Thymus (tissue), 2 donors: Measurements from ENCODE around the gene CABP5. TPM values are rescaled to one million over a fixed set of nuclear protein-coding genes. Genes with fewer than 3 reads are reported as not detected.

Experiments used
- polyA plus RNA-seq: library from polyadenylated mRNA; stranded (reverse); fragments of 200-250 nt; gene quantifications from one replicate; pipeline ENCODE4 v1.2.3, GENCODE V29; 2013
- total RNA-seq: library from RNA; stranded (reverse); fragments of 120-200 nt; gene quantifications from one replicate; pipeline ENCODE4 v1.2.4, GENCODE V29; 2013
- donor health status: healthy.

CABP5 gene
- total and polyA plus RNA-seq, 2 donors = 0.05 TPM; not detected in 1

Other genes with a start within 250 kb of the CABP5 start
- gene TPRX1, start 239.5 kb downstream of the CABP5 start, total RNA-seq = not detected
- gene TPRX1, start 239.5 kb downstream of the CABP5 start, polyA plus RNA-seq = not detected
- gene CRX, start 222.1 kb downstream of the CABP5 start, total RNA-seq = under 0.01 TPM
- gene CRX, start 222.1 kb downstream of the CABP5 start, polyA plus RNA-seq = 0.05 TPM
- not detected for gene TPRX2, start 184.8 kb downstream of the CABP5 start, total RNA-seq
- gene TPRX2, start 184.8 kb downstream of the CABP5 start, polyA plus RNA-seq = not detected
- not detected for gene SULT2A1, start 157.8 kb downstream of the CABP5 start, total RNA-seq
- 0.02 TPM for gene SULT2A1, start 157.8 kb downstream of the CABP5 start, polyA plus RNA-seq
- not detected for gene BSPH1, start 51.9 kb downstream of the CABP5 start, total RNA-seq
- gene BSPH1, start 51.9 kb downstream of the CABP5 start, polyA plus RNA-seq = not detected
- gene ELSPBP1, start 49.4 kb downstream of the CABP5 start, total RNA-seq = 0.24 TPM
- gene ELSPBP1, start 49.4 kb downstream of the CABP5 start, polyA plus RNA-seq = 0.32 TPM
- gene PLA2G4C, start 66.7 kb upstream of the CABP5 start, total RNA-seq = 8.1 TPM
- gene PLA2G4C, start 66.7 kb upstream of the CABP5 start, polyA plus RNA-seq = 15.0 TPM
- 58.9 TPM for gene LIG1, start 126.3 kb upstream of the CABP5 start, total RNA-seq
- gene LIG1, start 126.3 kb upstream of the CABP5 start, polyA plus RNA-seq = 76.6 TPM
- 0.61 TPM for gene ZSWIM9, start 126.6 kb upstream of the CABP5 start, total RNA-seq
- 2.7 TPM for gene ZSWIM9, start 126.6 kb upstream of the CABP5 start, polyA plus RNA-seq
- 56.0 TPM for gene CARD8, start 211.8 kb upstream of the CABP5 start, total RNA-seq
- 66.4 TPM for gene CARD8, start 211.8 kb upstream of the CABP5 start, polyA plus RNA-seq
- 1.6 TPM for gene ZNF114, start 226.0 kb upstream of the CABP5 start, total RNA-seq
- gene ZNF114, start 226.0 kb upstream of the CABP5 start, polyA plus RNA-seq = 0.57 TPM